Loucy (cell line): ENCODE results near the gene NEK8.

ENCODE experiments used
- CTCF ChIP-seq: fragments of 200-600 bp; sonication (generic); conservative IDR thresholded peaks from 2 replicates; pipeline ENCODE4 v1.5.1; 2014; ENCODE audit warnings: mild to moderate bottlenecking, antibody characterized with exemption, low read length
- EZH2phosphoT487 ChIP-seq: fragments of 200-600 bp; IDR thresholded peaks from 2 replicates; pipeline ENCODE4 v1.6.1; 2018; ENCODE audit warnings: antibody characterized with exemption, mild to moderate bottlenecking, moderate library complexity, borderline replicate concordance

GRCh38 chr17:28758411-28759121 lies 30.0 kb downstream of the NEK8 start:
- TF ChIP-seq CTCF = no peak
- TF ChIP-seq EZH2phosphoT487 = no peak
